ENCODE data around the gene TRIO.

The TRIO gene

DNA sequence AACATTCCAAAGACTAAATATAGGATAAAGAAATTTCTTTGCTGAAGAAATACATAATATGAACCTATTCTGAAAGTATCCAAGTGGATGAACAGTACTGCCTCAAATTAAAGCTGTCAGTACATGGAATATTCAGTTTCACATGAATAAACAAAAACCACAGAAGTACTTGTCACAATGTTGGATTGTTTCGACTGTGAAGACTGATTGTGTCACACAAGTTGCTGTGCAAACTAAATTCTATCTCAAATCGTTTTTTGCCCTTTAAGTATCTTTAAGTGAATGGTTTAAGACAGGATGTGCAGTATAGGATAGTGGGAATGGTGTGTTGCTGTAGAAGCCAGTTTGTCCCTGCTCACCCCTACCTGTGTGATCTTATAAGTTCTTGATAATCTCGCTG, 301.0 kb downstream of the TRIO start:
- TF ChIP-seq Cebpa-rat (IDR thresholded peaks at IDR 0.05), result no peak
- peaks cover 36 to 91% (median 75%) of the 10 kb centered on the region in 10 experiments for H3K4me1 ChIP-seq
- no peak overlapping the region for H3K9ac ChIP-seq
- H3K4me3 ChIP-seq, result no peak overlapping the region
- H3K36me3 ChIP-seq, result peaks cover 24 to 45% (median 36%) of the 10 kb centered on the region in 11 experiments; a peak in 21 of 22 replicates
- H3K27ac ChIP-seq, result no peak overlapping the region; a peak in 1 of 22 replicates
- H3K4me2 ChIP-seq, result 0 out of 22 replicates have a peak overlapping the region, but pooled peaks of 3 of the 11 experiments have one; percentile 3 to 10 (median 4)
- peaks cover 9 to 63% (median 27%) of the 10 kb centered on the region in 11 experiments; a peak in 15 of 22 replicates for H4K20me1 ChIP-seq
- H3K9me3 ChIP-seq (replicated peaks in 1 of 11), result no peaks in the 10 kb centered on the region
- H3K27me3 ChIP-seq, result no peaks in the 10 kb centered on the region

DNA sequence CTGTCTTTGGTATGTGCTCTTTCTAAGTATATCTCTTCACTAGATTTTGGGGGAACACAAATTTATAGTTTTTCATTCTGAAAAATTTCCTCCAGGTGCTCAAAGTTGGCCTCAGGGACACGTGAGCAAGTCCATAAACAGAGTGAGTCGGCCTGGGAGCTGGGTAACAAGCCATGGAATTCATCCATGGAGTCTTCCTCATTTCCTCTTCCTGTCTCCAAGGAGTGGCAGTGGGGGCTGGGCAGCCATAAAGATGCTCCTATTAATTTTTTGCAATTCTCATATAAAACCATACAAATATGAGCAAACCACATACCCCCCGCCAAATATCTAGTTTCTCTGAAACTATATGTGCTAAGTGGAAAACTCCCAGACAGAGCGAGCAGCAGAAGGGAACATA, 301.9 kb downstream of the TRIO start:
- Histone ChIP-seq H4K20me1 (peaks cover 9 to 56% (median 30%) of the 10 kb centered on the region in 11 experiments; a peak in 14 of 22 replicates), H3K27ac (no peak overlapping the region), H3K27me3 (no peaks in the 10 kb centered on the region), H3K9ac (no peak overlapping the region), H3K4me2 (peak overlapping the region in 2 of 11 experiments; percentile 28 to 58; a peak in 1 of 22 replicates), H3K4me3 (no peak overlapping the region), H3K36me3 (peaks cover 32 to 50% (median 43%) of the 10 kb centered on the region in 11 experiments), H3K4me1 (peaks cover 28 to 85% (median 69%) of the 10 kb centered on the region in 10 experiments), H3K9me3 (replicated peaks in 1 of 11) (no peaks in the 10 kb centered on the region)
- no peak for TF ChIP-seq Cebpa-rat (IDR thresholded peaks at IDR 0.05)

DNA sequence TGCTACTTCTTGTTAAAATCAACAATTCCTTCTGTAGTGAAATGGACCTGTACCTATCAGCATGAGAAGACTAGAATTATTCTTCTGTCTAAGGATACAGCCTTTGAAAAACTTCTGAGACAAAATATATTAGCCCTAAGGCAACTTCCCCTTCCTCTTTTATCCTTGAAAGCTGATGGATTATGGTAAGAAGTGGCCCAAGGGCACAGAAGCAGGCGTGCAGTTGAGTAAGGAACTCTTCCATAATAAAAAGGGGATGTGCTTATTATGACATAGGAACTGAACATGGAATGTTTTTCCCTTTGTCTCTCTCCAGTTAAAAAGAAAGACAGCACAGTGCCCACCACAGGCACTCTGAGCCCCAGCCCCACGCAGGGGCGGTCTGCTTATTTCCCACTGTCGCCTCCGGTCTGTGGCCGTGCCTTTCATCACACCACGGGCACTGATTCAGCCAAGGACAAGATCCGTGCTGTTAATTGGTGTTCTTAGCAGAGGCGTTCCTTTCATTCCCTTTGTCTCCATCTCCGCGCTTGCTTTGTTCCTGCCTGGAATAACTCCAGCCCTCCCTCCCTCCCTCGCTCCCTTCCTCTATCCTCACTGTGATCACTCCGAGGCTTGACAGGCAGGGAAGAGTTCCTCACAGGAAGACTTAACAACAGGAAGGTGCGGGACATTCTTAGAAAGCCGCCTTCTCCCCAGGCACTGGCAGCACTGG, 302.6 kb downstream of the TRIO start:
- Histone ChIP-seq H3K4me3 (no peak overlapping the region), H3K9ac (no peak overlapping the region), H3K4me1 (peaks cover 21 to 78% (median 61%) of the 10 kb centered on the region in 10 experiments)

DNA sequence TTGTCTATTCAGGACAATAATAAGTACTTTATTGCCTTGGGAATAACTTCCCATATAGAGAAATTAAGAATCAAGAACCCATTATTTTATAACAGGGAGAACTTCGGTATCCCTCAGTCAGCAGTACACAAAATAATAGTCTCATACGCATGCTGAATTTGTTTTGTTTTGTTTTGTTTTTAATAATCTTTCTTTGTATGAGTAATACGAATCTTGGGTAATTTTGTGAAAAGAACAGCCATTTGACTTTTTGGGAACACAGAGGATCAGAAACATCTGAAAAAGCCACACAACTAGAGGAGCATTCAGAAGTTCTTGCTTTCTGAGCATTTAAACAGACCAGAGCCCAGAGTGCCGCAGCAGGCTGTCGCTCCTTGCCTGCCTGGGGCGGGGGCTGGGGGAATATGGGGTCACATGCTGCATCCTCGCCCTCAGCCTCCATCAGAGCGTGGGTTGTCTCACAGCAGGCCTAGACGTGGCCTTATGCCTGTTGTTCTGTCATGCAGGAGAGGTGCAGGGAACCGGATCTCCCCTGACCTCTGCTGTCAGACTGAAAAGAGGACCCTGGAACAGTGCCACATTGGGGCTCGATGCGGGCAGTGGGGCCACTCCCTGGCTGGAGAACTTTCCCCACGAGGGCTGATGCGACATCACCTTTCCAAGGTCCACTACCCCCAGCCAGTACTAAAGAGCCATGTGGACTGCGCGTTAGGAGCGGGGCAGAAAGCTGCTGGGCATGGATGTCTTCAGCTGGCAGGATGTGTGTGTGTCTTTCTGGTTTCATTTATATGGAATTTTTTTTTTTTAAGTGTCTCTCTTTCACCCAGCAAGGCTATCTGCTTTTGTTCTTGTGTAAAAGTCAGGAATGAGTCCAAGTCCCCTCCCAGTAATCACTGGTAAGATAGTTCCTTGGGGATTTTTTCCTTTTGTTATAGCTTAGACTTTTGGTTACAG, 305.1 kb downstream of the TRIO start:
- H3K36me3 ChIP-seq, result peaks cover 46 to 59% (median 53%) of the 10 kb centered on the region in 11 experiments
- peak overlapping the region in 8 of 11 experiments; percentile 7 to 62 (median 46); a peak in 14 of 22 replicates for H3K4me2 ChIP-seq
- H3K27ac ChIP-seq, result peak overlapping the region in 2 of 11 experiments; percentile 20 to 32; a peak in 3 of 22 replicates
- H3K9me3 ChIP-seq (replicated peaks in 1 of 11), result peaks cover 0 to 9% (median under 1%) of the 10 kb centered on the region in 11 experiments; a peak in 4 of 22 replicates
- peak overlapping the region in 1 of 11 experiments; percentile 28; a peak in 2 of 22 replicates for H3K9ac ChIP-seq
- no peaks in the 10 kb centered on the region for H3K27me3 ChIP-seq
- peaks cover 15 to 53% (median 40%) of the 10 kb centered on the region in 10 experiments for H3K4me1 ChIP-seq
- peaks cover 4 to 48% (median 20%) of the 10 kb centered on the region in 11 experiments; a peak in 10 of 22 replicates for H4K20me1 ChIP-seq
- no peak for TF ChIP-seq Cebpa-rat (IDR thresholded peaks at IDR 0.05)
- H3K4me3 ChIP-seq, result no peak overlapping the region

More for the DNA sequence above, 302.6 kb downstream of the TRIO start:
- Histone ChIP-seq H3K27me3 (no peaks in the 10 kb centered on the region), H4K20me1 (peaks cover 9 to 58% (median 29%) of the 10 kb centered on the region in 11 experiments; a peak in 14 of 22 replicates), H3K36me3 (peaks cover 40 to 55% (median 48%) of the 10 kb centered on the region in 11 experiments), H3K9me3 (replicated peaks in 1 of 11) (0 out of 22 replicates have a peak, but pooled peaks cover 0 to 3% (median 0%) of the 10 kb centered on the region in 11 experiments), H3K4me2 (peak overlapping the region in 3 of 11 experiments; percentile 15 to 58 (median 28); a peak in 4 of 22 replicates), H3K27ac (no peak overlapping the region)
- no peak for TF ChIP-seq Cebpa-rat (IDR thresholded peaks at IDR 0.05)

DNA sequence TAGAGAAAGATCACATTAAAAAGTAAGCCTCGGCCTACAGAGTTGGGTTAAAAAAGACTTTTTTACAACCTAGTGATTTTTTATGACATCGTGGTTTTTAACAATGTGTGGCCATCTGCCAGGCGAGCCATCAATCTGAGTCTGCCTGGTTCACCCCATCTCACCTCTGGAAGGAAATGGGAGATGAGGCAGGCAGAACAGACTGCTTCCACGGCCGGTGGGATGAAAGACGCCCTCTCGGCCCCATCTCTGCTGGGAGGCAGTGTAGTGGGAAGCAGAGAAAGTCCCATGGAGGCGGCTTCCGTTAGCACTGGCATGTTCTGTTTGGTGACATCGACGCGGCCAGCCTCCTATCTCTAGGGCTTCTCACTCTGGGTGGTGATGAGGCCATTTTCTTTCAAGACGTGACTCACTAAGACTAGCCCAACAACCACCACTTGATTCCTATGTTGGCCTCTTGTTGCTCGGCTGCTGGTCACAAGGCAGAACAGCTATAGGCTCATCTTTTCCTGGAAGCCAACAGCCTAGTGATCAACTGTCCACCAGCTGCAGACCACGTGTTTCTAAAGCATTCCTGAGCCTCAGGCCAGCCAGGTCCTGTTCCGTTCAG, 306.0 kb downstream of the TRIO start:
- H3K4me3 ChIP-seq, result no peak overlapping the region
- H3K9me3 ChIP-seq (replicated peaks in 1 of 11), result peaks cover 5 to 16% (median 9%) of the 10 kb centered on the region in 11 experiments; a peak in 21 of 22 replicates
- H3K9ac ChIP-seq, result no peak overlapping the region

DNA sequence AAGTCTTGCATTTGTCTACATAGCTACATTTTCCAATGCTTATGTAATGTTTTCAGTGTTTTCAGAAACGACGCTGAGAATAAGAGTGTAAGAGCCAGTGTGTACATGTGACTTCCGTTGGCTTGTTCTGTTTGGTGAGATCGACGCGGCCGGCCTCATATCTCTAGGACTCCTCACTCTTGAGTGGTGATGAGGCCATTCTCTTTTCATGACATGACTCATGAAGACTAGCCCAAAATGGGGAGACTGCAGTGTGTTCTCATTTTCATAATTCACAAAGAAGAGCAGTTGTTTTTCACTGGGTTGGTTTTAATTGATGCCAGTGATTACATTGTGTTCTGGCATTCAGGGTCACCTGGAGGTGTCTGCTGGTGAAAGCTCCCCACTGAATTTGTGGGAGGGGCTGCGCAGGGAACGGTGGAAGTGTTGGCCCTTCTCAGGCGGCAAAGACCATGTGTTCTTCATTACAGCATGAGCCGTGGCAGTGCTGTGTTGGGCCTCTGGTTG, 306.9 kb downstream of the TRIO start:
- Histone ChIP-seq H3K36me3 (peaks cover 58 to 75% (median 67%) of the 10 kb centered on the region in 11 experiments), H3K27ac (no peak overlapping the region), H3K4me2 (no peak overlapping the region), H4K20me1 (peaks cover 4 to 37% (median 17%) of the 10 kb centered on the region in 11 experiments; a peak in 10 of 22 replicates), H3K4me3 (no peak overlapping the region), H3K4me1 (peaks cover 11 to 37% (median 27%) of the 10 kb centered on the region in 10 experiments), H3K9ac (no peak overlapping the region), H3K9me3 (replicated peaks in 1 of 11) (peaks cover 14 to 25% (median 18%) of the 10 kb centered on the region in 11 experiments), H3K27me3 (no peaks in the 10 kb centered on the region)
- TF ChIP-seq Cebpa-rat (IDR thresholded peaks at IDR 0.05), result no peak

More for the DNA sequence above, 306.0 kb downstream of the TRIO start:
- Histone ChIP-seq H3K4me2 (peak overlapping the region in 6 of 11 experiments; percentile 7 to 62 (median 54); a peak in 9 of 22 replicates), H3K4me1 (peaks cover 15 to 44% (median 32%) of the 10 kb centered on the region in 10 experiments), H4K20me1 (peaks cover 4 to 41% (median 19%) of the 10 kb centered on the region in 11 experiments; a peak in 10 of 22 replicates), H3K36me3 (peaks cover 49 to 65% (median 60%) of the 10 kb centered on the region in 11 experiments), H3K27ac (peak overlapping the region in 2 of 11 experiments; percentile 20 to 32; a peak in 3 of 22 replicates), H3K27me3 (no peaks in the 10 kb centered on the region)
- TF ChIP-seq Cebpa-rat (IDR thresholded peaks at IDR 0.05), result no peak

DNA sequence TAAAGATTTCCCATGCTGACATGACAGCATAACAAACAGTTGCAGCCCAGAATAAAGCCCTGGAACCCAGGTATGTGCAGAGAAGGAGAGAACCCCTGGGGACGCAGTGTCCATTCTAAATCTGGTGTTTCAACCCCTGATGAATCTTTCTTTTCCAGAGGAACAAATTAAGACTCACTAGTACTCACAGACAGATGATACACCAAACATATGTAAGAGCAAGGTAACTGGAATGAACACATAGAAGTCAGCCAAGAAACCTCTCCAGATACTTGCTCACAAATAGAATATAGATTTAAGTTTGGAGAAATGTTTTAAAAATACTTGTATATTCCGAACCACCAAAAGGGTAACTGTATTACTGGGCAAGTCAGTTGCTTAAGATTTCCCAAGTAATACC, 307.6 kb downstream of the TRIO start:
- Histone ChIP-seq H3K4me2 (no peak overlapping the region), H3K9ac (no peak overlapping the region), H3K9me3 (replicated peaks in 1 of 11) (peaks cover 15 to 30% (median 20%) of the 10 kb centered on the region in 11 experiments), H4K20me1 (peaks cover 4 to 37% (median 12%) of the 10 kb centered on the region in 11 experiments; a peak in 13 of 22 replicates), H3K4me1 (peaks cover 4 to 32% (median 26%) of the 10 kb centered on the region in 10 experiments), H3K27ac (no peak overlapping the region), H3K4me3 (no peak overlapping the region), H3K27me3 (no peaks in the 10 kb centered on the region), H3K36me3 (peaks cover 63 to 76% (median 68%) of the 10 kb centered on the region in 11 experiments)
- TF ChIP-seq Cebpa-rat (IDR thresholded peaks at IDR 0.05), result no peak

DNA sequence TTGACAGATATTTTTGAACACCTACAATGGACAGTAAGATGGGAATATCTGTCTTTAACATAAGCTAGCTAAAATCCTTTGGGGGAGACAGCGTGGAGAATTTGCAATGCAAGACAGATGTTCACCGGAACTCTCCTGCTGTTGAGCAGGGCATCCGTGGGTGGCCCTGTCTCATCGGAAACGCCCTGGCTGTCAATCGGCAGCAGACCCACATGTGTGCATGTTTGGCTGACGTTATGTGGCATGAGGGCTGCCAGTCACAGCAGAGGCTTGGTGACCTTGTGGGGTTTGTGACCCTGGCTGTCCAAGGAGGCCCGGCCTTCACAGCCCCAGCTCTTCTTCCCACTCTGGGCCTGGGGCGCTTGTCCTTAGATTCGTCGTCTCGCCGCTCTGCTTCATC, 308.7 kb downstream of the TRIO start:
- H3K4me1 ChIP-seq, result peaks cover 0 to 27% (median 22%) of the 10 kb centered on the region in 10 experiments; a peak in 16 of 20 replicates
- no peaks in the 10 kb centered on the region for H3K27me3 ChIP-seq
- H3K9ac ChIP-seq, result no peak overlapping the region
- no peak for TF ChIP-seq Cebpa-rat (IDR thresholded peaks at IDR 0.05)
- no peak overlapping the region for H3K4me2 ChIP-seq
- no peak overlapping the region for H3K27ac ChIP-seq
- H3K4me3 ChIP-seq, result no peak overlapping the region
- H3K9me3 ChIP-seq (replicated peaks in 1 of 11), result peaks cover 15 to 32% (median 20%) of the 10 kb centered on the region in 11 experiments
- H3K36me3 ChIP-seq, result peaks cover 70 to 88% (median 78%) of the 10 kb centered on the region in 11 experiments
- H4K20me1 ChIP-seq, result peaks cover 8 to 47% (median 20%) of the 10 kb centered on the region in 11 experiments; a peak in 13 of 22 replicates

Measured in BLaER1 treated with 17β-estradiol and CSF1 and Interleukin-3, amounts not matched to agents 10 nM and 100 nM (cell line).